ENCODE results near the gene METTL6.

- TF ChIP-seq CTCF (conservative IDR thresholded peaks at IDR 0.05 in 1 of 2, IDR thresholded peaks at IDR 0.05 in 1 of 2; ENCODE audit: low read depth in 1 of 2, low read length in 2 of 2) (no peak), EZH2 (IDR thresholded peaks at IDR 0.05; ENCODE audit: low read length, missing control alignments) (no peak)
These were observed 23.4 kb downstream of the METTL6 start for GRCh38 chr3:15403965-15404364.
